Measurements from ENCODE around the gene C19orf85.

- TF ChIP-seq MAX (IDR thresholded peaks at IDR 0.05) (no peak), TP53 (CRISPR knock-in tag; IDR thresholded peaks at IDR 0.05) (no peak), CTCF (IDR thresholded peaks at IDR 0.05) (no peak), MYC (IDR thresholded peaks at IDR 0.05; ENCODE audit: borderline replicate concordance, low read length) (no peak), NR3C1 (IDR thresholded peaks at IDR 0.05) (no peak), RCOR1 (IDR thresholded peaks at IDR 0.05; ENCODE audit: low read depth, low read length) (no peak), HDAC2 (IDR thresholded peaks at IDR 0.05) (no peak), EHMT2 (IDR thresholded peaks at IDR 0.05; ENCODE audit: low read depth) (no peak), MAZ (IDR thresholded peaks at IDR 0.05; ENCODE audit: borderline replicate concordance, low read depth, low read length) (no peak)
These were observed 22.7 kb downstream of the C19orf85 start for GRCh38 chr19:55441692-55442321.
